ENCODE data around the gene LRP2.

LRP2 gene

GRCh38 chr2:169240405-169240804, 121.9 kb downstream of the LRP2 start:
- TF ChIP-seq, protein P1, sequence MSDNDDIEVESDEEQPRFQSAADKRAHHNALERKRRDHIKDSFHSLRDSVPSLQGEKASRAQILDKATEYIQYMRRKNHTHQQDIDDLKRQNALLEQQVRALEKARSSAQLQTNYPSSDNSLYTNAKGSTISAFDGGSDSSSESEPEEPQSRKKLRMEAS (IDR thresholded peaks at IDR 0.05) = no peak
- TF ChIP-seq CREB1 (IDR thresholded peaks at IDR 0.05; ENCODE audit: low read depth) = no peak
- TF ChIP-seq FOXM1 (IDR thresholded peaks at IDR 0.05; ENCODE audit: borderline replicate concordance, low read depth) = no peak
- TF ChIP-seq, protein P2, sequence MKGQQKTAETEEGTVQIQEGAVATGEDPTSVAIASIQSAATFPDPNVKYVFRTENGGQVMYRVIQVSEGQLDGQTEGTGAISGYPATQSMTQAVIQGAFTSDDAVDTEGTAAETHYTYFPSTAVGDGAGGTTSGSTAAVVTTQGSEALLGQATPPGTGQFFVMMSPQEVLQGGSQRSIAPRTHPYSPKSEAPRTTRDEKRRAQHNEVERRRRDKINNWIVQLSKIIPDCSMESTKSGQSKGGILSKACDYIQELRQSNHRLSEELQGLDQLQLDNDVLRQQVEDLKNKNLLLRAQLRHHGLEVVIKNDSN (IDR thresholded peaks at IDR 0.05) = no peak
- TF ChIP-seq, protein P3, sequence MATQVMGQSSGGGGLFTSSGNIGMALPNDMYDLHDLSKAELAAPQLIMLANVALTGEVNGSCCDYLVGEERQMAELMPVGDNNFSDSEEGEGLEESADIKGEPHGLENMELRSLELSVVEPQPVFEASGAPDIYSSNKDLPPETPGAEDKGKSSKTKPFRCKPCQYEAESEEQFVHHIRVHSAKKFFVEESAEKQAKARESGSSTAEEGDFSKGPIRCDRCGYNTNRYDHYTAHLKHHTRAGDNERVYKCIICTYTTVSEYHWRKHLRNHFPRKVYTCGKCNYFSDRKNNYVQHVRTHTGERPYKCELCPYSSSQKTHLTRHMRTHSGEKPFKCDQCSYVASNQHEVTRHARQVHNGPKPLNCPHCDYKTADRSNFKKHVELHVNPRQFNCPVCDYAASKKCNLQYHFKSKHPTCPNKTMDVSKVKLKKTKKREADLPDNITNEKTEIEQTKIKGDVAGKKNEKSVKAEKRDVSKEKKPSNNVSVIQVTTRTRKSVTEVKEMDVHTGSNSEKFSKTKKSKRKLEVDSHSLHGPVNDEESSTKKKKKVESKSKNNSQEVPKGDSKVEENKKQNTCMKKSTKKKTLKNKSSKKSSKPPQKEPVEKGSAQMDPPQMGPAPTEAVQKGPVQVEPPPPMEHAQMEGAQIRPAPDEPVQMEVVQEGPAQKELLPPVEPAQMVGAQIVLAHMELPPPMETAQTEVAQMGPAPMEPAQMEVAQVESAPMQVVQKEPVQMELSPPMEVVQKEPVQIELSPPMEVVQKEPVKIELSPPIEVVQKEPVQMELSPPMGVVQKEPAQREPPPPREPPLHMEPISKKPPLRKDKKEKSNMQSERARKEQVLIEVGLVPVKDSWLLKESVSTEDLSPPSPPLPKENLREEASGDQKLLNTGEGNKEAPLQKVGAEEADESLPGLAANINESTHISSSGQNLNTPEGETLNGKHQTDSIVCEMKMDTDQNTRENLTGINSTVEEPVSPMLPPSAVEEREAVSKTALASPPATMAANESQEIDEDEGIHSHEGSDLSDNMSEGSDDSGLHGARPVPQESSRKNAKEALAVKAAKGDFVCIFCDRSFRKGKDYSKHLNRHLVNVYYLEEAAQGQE (IDR thresholded peaks at IDR 0.05; ENCODE audit: low read depth) = no peak
- no peak for TF ChIP-seq TEAD4 (IDR thresholded peaks at IDR 0.05)
- TF ChIP-seq TCF12 (IDR thresholded peaks at IDR 0.05; ENCODE audit: low read depth) = no peak
- TF ChIP-seq EGR1 (IDR thresholded peaks at IDR 0.05) = no peak
- no peak for TF ChIP-seq TAF1 (IDR thresholded peaks at IDR 0.05; ENCODE audit: low read depth)
- TF ChIP-seq EP300 (IDR thresholded peaks at IDR 0.05; ENCODE audit: borderline replicate concordance) = no peak
- TF ChIP-seq ZBTB7A (IDR thresholded peaks at IDR 0.05; ENCODE audit: low read depth) = no peak
- TF ChIP-seq YY1 (IDR thresholded peaks at IDR 0.05; ENCODE audit: low read depth) = no peak
- TF ChIP-seq CEBPB (IDR thresholded peaks at IDR 0.05) = no peak
- TF ChIP-seq NFIC (IDR thresholded peaks at IDR 0.05) = no peak
- TF ChIP-seq RAD21 (IDR thresholded peaks at IDR 0.05; ENCODE audit: low read depth) = no peak

DNA sequence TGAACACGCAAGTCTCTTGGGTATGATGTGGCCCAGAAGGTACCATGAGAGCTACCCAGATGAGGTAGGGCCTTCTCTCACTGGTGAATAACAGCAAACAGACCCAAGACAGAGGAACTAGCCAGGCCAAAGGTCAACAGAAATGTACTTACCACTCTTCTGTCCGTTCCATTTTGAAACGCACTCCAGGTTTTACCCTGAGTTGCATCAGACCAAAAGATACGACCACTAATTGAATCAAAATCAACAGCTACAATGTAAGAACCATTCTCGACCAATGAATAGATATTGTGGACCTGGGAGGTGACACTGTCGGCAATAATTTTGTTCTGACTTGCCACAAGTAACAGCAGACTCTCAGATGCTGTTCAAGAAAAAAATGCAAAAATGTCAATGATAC, 124.4 kb downstream of the LRP2 start:
- TF ChIP-seq CEBPB (IDR thresholded peaks at IDR 0.05) (no peak), ZBTB7A (IDR thresholded peaks at IDR 0.05; ENCODE audit: low read depth) (no peak), TEAD4 (IDR thresholded peaks at IDR 0.05) (no peak)
- TF ChIP-seq, protein P2 (IDR thresholded peaks at IDR 0.05) = no peak

GRCh38 chr2:169237286-169237685, 125.0 kb downstream of the LRP2 start:
- TF ChIP-seq YY1 (IDR thresholded peaks at IDR 0.05; ENCODE audit: low read depth) (no peak), ZBTB7A (IDR thresholded peaks at IDR 0.05; ENCODE audit: low read depth) (no peak), EGR1 (IDR thresholded peaks at IDR 0.05) (no peak), RAD21 (IDR thresholded peaks at IDR 0.05; ENCODE audit: low read depth) (no peak), CEBPB (IDR thresholded peaks at IDR 0.05) (no peak), TAF1 (IDR thresholded peaks at IDR 0.05; ENCODE audit: low read depth) (no peak), EP300 (IDR thresholded peaks at IDR 0.05; ENCODE audit: borderline replicate concordance) (no peak), FOXM1 (IDR thresholded peaks at IDR 0.05; ENCODE audit: borderline replicate concordance, low read depth) (no peak), NFIC (IDR thresholded peaks at IDR 0.05) (no peak), CREB1 (IDR thresholded peaks at IDR 0.05; ENCODE audit: low read depth) (no peak), TEAD4 (IDR thresholded peaks at IDR 0.05) (no peak), TCF12 (IDR thresholded peaks at IDR 0.05; ENCODE audit: low read depth) (no peak)
- TF ChIP-seq, protein P1 (IDR thresholded peaks at IDR 0.05) = no peak
- TF ChIP-seq, protein P3 (IDR thresholded peaks at IDR 0.05; ENCODE audit: low read depth) = no peak
- TF ChIP-seq, protein P2 (IDR thresholded peaks at IDR 0.05) = no peak

- TF ChIP-seq YY1 (IDR thresholded peaks at IDR 0.05; ENCODE audit: low read depth) (no peak), FOXM1 (IDR thresholded peaks at IDR 0.05; ENCODE audit: borderline replicate concordance, low read depth) (no peak), CEBPB (IDR thresholded peaks at IDR 0.05) (no peak), TEAD4 (IDR thresholded peaks at IDR 0.05) (no peak), NFIC (IDR thresholded peaks at IDR 0.05) (no peak), EGR1 (IDR thresholded peaks at IDR 0.05) (no peak), CREB1 (IDR thresholded peaks at IDR 0.05; ENCODE audit: low read depth) (no peak), TAF1 (IDR thresholded peaks at IDR 0.05; ENCODE audit: low read depth) (no peak), RAD21 (IDR thresholded peaks at IDR 0.05; ENCODE audit: low read depth) (no peak), TCF12 (IDR thresholded peaks at IDR 0.05; ENCODE audit: low read depth) (no peak), ZBTB7A (IDR thresholded peaks at IDR 0.05; ENCODE audit: low read depth) (no peak), EP300 (IDR thresholded peaks at IDR 0.05; ENCODE audit: borderline replicate concordance) (no peak)
- TF ChIP-seq, protein P3 (IDR thresholded peaks at IDR 0.05; ENCODE audit: low read depth) = no peak
- TF ChIP-seq, protein P1 (IDR thresholded peaks at IDR 0.05) = no peak
- TF ChIP-seq, protein P2 (IDR thresholded peaks at IDR 0.05) = no peak
Measured at GRCh38 chr2:169232551-169233154, 129.7 kb downstream of the LRP2 start.

Data from Ishikawa (cell line).